ENCODE data around the gene PHKB.

The PHKB gene

GRCh38 chr16:47574091-47575054, 113.2 kb downstream of the PHKB start:
- DNase-seq, result no peak

DNA sequence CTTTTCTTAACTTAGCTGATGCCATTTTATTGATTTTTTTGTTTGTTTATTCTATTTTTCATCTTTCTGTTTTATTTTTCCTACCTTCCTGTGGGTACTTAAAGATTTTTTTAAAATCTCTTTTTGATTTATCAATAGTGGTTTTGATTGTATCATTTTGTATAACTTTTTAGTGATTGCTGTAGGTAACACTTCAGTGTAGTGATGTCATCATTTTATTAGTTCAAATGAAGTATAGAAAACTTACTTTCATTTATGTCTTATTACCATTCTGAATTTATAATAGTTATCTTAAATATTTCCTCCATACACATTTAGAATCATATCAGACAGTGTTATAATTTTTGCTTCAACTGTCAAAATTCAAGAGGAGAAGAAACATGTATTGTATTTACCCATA, 115.9 kb downstream of the PHKB start:
- no peak for DNase-seq

- no peak for DNase-seq
These were observed 116.9 kb downstream of the PHKB start for GRCh38 chr16:47578033-47578432.

- no peak for DNase-seq
These were observed 117.4 kb downstream of the PHKB start for GRCh38 chr16:47578573-47578972.

- no peak for DNase-seq
These were observed 120.0 kb downstream of the PHKB start for GRCh38 chr16:47581114-47581513.

- DNase-seq, result no peak
These were observed 123.5 kb downstream of the PHKB start for GRCh38 chr16:47584464-47585225.

- no peak for DNase-seq
These were observed 125.0 kb downstream of the PHKB start for GRCh38 chr16:47586121-47586520.

DNA sequence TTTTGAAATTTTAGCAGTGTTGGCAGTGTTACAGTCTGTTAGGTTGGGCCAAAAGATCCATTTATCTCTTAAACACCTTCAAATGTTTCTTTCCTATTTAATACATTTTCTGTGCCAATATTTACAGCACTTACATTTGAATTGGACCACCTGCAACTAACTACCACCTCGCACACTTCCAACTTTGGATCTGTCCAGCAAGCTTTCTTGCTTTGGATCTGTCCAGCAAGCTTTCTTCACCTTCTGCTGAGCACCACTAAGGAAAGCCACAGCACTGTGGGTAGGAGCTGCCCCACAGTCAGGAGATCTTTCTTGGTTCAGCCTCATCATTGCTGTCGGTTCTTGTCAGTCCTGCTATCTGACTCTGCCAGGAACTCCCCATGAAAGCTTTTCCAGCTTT, 129.3 kb downstream of the PHKB start:
- no peak for DNase-seq

- no peak for DNase-seq
These were observed 131.1 kb downstream of the PHKB start for GRCh38 chr16:47592232-47592631.

GRCh38 chr16:47599512-47599911, 138.4 kb downstream of the PHKB start:
- DNase-seq, result no peak

GRCh38 chr16:47600376-47600775, 139.2 kb downstream of the PHKB start:
- no peak for DNase-seq

DNA sequence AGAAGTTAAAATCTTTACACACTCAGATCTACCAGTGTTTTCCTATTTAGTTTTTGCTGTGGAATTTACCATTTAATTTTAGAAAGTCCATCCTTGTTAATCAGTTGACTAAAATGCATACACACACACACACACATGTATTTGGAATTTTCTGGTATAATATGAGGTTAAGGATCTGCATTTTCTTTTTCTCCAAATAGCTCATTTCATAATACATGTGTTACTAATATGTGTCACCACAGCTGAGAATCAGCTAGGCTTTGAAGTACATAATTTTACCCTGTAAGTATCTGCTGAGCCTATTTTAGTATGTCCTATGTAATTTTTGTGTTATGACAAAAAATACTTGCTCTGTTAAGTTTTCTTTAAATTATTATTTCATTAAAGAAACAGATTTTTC, 143.2 kb downstream of the PHKB start:
- DNase-seq, result no peak

GRCh38 chr16:47611042-47611441, 149.9 kb downstream of the PHKB start:
- DNase-seq, result no peak

- DNase-seq, result no peak
These were observed 150.8 kb downstream of the PHKB start for GRCh38 chr16:47611848-47612493.

GRCh38 chr16:47612711-47613110, 151.6 kb downstream of the PHKB start:
- DNase-seq, result peak; percentile 4

GRCh38 chr16:47613251-47613650, 152.1 kb downstream of the PHKB start:
- no peak for DNase-seq

GRCh38 chr16:47617732-47618131, 156.6 kb downstream of the PHKB start:
- no peak for DNase-seq

DNA sequence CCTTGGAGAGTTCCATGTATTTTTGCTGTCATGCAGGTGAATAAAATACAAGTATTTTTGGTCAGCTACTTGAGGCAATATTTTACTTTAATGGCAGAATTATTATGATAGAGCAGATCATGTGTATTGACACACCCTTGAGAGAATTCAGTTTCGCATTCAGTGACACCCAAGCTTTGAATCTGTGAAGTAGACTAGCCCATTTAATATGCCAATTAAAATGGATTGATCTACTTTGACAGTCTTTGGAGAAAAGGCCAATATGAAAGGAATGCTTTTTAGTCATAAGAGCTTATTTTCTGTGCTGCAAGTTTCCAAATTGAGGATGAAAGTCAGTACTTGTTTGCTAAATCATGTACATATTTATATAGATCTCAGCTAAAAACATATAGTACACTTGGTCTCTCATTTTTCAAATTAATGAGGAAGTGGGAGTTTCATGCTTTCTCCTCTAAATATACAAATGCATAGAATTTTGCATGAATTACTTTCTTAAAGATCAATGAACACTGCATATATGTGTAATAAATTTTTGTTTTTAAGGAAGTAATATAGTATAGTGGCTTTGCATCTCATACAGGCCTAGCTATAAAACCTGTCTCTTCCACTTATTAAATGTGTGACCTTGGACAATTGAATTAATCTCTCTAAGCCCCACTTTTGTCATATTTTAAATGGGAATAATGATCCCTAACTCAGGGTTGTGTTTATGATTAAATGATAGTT, 161.5 kb downstream of the PHKB start:
- DNase-seq, result no peak

GRCh38 chr16:47624563-47624962, 163.4 kb downstream of the PHKB start:
- DNase-seq, result no peak

DNA sequence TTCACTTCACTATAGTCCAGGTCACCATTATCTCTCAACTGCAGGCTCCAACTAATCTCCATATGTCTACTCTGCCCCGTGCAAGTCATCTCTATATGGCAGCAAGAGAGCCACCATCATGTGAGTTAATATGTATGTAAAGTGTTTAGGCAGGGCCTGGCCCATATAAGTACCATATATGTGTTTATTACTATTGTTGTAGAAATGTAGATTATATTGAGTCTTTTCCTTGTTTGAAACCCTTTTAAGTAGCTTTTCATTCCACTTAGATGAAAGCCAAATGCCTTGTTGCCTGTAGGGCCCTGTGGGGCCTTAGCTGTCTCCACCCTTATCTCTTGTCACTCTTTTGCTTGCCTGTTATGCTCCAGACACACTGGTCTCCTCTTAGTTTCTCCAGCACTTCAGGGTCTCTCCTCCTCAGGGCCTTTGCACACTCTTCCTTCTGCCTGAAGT, 164.0 kb downstream of the PHKB start:
- DNase-seq, result no peak

GRCh38 chr16:47626246-47626645, 165.1 kb downstream of the PHKB start:
- DNase-seq, result no peak

- no peak for DNase-seq
These were observed 166.0 kb downstream of the PHKB start for GRCh38 chr16:47627085-47627639.

Data from DMS79 (cell line).